Measurements from ENCODE around the gene NSD1.

Gene NSD1

DNA sequence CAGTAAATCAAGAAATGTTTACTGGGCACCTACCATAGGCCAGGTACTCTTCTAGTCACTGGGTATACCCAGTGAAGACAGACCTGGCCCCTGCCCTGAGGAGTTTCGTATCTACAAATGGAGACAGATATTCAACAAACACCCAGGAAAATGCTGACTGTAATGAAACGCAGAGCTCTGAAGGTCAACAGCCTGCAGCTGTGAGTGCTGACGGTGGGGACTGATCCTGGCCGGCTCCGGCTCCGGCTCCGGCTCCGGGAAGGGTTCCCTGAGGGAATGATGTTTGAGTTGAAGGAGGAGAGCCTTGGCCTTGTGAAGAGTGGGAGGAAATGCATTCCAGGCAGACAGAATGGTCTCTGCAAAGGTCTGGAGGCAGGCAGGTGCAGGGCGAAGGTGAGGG, 23.8 kb upstream of the NSD1 start:
- Mint-ChIP-seq H3K36me3 (no peaks in the 10 kb centered on the region), H3K9me3 (no peaks in the 10 kb centered on the region), H3K27me3 (peaks cover 21% of the 10 kb centered on the region), H3K4me3 (no peak overlapping the region), H3K4me1 (peaks cover 9% of the 10 kb centered on the region), H3K27ac (no peak overlapping the region)
- CTCF ChIA-PET: interaction anchor here (1.3 to 6.4 kb wide), 3 partner anchors 23 to 451 kb away, joined by 4 to 79 read pairs (median 64); partner anchors contain the start of gene FGFR4
- no peak for DNase-seq

DNA sequence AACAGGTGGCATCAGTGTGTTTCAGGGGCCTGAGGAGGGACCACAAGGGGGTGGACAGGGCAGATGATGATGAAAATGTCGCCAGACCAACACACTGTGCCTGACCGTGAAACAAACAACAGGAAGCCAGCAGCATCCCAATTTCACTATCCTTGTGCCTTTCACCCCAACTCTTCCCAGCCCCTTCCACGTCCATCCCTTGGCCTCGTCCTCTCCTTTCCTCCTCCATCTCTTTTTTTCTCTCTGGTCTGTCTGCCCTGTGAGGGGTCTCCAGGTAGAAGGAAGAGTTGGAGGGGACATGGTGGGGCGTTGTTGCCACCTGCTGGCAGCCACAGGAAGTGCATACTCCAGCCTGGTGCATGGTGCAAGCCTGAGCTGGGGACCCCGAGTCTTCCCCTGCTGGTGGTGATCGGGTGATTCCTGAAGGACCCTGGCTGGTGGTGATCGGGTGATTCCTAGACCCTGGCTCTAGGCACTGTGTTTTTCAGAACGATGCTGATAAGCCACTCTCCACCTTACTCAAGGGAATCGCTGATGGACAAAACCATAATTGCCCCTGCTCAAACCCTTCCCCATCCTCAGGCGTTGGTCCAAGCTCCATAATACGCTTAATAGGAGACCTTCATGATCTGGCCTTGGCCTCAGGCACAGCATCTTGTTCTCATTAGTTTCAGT, 21.7 kb upstream of the NSD1 start:
- Mint-ChIP-seq H3K4me3 (no peak overlapping the region), H3K27ac (peak overlapping the region; percentile 63), H3K4me1 (peaks cover 19% of the 10 kb centered on the region), H3K27me3 (peaks cover 10% of the 10 kb centered on the region), H3K36me3 (peaks cover 5% of the 10 kb centered on the region), H3K9me3 (no peaks in the 10 kb centered on the region)
- DNase-seq: peak; percentile 75
- CTCF ChIA-PET: interaction anchor here (0.6 to 6.4 kb wide), 22 partner anchors 14 to 1286 kb away, joined by 3 to 79 read pairs (median 4); partner anchors contain the start of genes FGFR4 and MXD3

DNA sequence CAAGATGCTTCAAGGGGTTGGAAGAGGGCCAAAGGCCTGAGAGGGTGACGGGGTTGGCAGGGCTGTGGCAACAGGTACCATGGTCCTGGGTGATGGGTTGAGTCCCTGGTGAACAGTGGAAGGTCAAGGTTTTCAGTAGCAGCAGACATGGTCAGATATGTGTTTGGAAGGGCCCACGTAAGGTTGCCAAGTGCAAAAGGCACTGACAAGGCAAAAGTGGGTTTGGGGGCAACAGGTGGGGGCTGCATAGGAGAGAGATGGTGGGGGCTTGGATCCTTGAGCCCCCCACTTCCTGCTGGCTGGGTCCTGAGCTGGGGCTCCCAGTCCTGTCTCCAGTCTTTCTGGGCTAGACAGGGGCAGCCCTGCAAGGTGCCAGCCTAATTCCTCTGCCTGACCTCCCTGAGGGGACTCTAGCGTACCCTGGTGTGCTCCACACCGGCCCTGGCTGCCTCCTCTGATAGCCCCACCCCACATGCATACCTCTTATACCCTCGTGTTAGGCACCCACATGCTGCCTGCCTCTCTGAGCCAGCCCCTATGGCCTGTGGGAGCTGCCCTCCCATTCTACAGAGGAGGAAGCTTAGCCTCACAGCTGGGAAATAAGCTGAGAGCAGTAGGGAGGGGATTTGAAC, 20.9 kb upstream of the NSD1 start:
- H3K9me3 Mint-ChIP-seq: no peaks in the 10 kb centered on the region
- no peak overlapping the region for H3K27ac Mint-ChIP-seq
- CTCF ChIA-PET: interaction anchor here (0.7 to 6.4 kb wide), 36 partner anchors 14 to 454 kb away, joined by 3 to 79 read pairs (median 4); partner anchors contain the start of genes FGFR4, MXD3 and SLC34A1
- H3K36me3 Mint-ChIP-seq: peaks cover 5% of the 10 kb centered on the region
- no peak for DNase-seq
- peaks cover 25% of the 10 kb centered on the region for H3K4me1 Mint-ChIP-seq
- peaks cover 10% of the 10 kb centered on the region for H3K27me3 Mint-ChIP-seq
- no peak overlapping the region for H3K4me3 Mint-ChIP-seq

DNA sequence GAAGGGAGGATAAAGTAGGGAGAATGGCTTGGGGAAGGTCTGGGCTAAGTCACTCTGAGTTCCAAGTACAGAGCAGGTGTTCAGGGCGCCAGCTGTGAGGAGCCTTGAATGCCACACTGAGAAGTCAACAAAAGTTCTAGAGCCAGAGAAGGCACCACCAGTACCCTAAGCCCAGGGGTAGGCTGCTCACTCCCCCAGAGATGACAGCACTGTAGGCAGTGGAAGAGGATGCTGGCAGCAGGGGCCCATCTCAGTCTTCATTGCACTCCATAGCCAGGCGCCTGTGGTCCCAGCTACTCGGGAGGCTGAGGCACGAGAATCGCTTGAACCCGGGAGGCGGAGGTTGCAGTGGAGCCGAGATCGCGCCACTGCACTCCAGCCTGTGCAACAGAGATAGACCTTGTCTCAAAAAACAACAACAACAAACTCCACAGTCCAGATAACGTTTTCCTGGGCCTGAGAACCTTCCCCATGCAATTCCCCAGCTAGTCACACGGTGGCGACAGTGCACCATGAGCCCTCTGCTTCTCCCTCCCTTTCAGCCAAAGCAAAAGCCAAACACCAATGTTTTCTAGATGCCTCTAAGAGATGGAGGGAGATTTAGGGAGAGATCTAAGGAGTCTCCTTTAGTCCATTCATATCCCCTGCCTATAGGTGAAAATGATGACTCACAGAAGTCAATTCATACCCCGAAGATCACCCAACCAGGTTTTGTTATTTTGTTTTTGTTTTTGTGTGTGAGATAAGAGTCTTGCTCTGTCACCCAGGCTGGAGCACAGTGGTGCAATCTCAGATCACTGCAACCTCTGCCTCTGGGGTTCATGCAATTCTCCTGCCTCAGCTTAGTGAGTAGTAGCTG, 19.8 kb upstream of the NSD1 start:
- H3K9me3 Mint-ChIP-seq: no peaks in the 10 kb centered on the region
- H3K4me3 Mint-ChIP-seq: no peak overlapping the region
- peaks cover 5% of the 10 kb centered on the region for H3K36me3 Mint-ChIP-seq
- peaks cover 27% of the 10 kb centered on the region for H3K4me1 Mint-ChIP-seq
- CTCF ChIA-PET: interaction anchor here (0.6 to 6.4 kb wide), 39 partner anchors 13 to 455 kb away, joined by 3 to 79 read pairs (median 4); partner anchors contain the start of genes FGFR4, MXD3 and SLC34A1
- H3K27me3 Mint-ChIP-seq: peaks cover 10% of the 10 kb centered on the region
- peak; percentile 88 for DNase-seq
- no peak overlapping the region for H3K27ac Mint-ChIP-seq

DNA sequence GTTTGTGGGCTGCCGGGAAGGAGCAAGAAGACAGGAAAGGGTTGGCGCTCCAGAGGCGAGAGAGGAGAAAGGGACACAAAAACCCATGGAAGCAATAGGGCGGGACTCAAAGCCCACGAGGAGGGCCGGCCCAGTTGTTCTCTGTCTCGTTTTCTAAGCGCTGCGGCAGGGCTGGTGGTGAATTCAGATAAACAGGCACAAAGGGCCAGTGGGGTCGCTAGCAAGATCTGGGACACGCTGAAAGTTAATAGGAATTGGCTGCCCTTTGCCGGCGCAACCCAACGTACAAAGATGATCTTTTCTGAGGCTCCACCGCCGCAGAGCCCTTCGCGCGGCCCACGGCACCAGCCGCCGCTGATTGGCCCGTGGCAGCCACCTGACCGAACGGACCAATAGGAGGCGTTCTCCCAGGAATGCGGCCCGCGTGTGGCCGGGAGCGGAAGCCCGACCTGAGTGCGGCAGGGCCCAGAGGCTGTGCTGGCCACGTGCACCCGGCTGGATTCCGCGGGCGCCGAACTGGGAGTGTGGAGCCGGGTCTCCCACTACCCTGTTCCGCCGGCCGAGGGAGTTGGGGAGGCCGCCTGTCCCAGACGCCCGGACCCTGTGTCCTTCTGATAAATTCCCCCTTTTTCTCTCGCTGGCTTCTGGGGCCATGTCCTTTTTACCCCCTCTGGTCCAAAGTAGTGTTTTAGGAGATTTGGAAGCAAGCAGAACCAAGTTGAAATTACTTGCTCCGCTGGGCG, 16.8 kb upstream of the NSD1 start:
- H3K27me3 Mint-ChIP-seq: peaks cover 2% of the 10 kb centered on the region
- H3K27ac Mint-ChIP-seq: peak overlapping the region; percentile 65
- peaks cover 27% of the 10 kb centered on the region for H3K4me1 Mint-ChIP-seq
- no peaks in the 10 kb centered on the region for H3K9me3 Mint-ChIP-seq
- DNase-seq: peak; percentile 85
- CTCF ChIA-PET: no interaction called here
- H3K4me3 Mint-ChIP-seq: peak overlapping the region; percentile 33
- peaks cover 5% of the 10 kb centered on the region for H3K36me3 Mint-ChIP-seq

DNA sequence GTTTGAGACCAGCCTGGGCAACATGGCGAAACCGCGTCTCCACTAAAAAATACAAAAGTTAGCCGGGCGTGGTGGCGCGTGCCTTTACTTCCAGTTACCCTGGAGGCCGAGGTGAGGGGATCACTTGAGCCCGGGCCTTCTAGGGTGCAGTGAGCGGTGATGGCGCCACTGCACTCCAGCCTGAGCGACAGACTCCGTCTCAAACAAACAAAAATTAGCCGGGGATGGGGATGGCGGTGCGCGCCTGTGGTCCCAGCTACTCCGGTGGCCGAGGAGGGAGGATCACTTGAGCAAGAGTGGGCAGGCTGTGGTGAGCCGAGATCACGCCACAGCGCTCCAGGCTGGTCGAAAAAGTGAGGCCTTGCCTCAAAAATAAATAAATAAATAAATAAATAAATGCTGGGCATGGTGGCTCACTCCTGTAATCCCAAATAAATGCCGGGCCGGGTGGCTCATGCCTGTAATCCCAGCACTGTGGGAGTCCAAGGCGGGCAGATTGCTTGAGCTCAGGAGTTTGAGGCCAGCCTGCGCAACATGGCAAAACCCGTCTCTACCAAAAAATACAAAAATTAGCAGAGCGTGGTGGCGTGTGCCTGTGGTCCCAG, 16.0 kb upstream of the NSD1 start:
- H3K27me3 Mint-ChIP-seq: no peaks in the 10 kb centered on the region
- no peak overlapping the region for H3K4me3 Mint-ChIP-seq
- peaks cover 5% of the 10 kb centered on the region for H3K36me3 Mint-ChIP-seq
- H3K9me3 Mint-ChIP-seq: no peaks in the 10 kb centered on the region
- H3K4me1 Mint-ChIP-seq: peaks cover 27% of the 10 kb centered on the region
- no peak for DNase-seq
- no peak overlapping the region for H3K27ac Mint-ChIP-seq
- CTCF ChIA-PET: interaction anchor here (1.0 kb wide), 1 partner anchor 10 kb away, joined by 3 read pairs; no protein-coding TSS in a partner anchor

DNA sequence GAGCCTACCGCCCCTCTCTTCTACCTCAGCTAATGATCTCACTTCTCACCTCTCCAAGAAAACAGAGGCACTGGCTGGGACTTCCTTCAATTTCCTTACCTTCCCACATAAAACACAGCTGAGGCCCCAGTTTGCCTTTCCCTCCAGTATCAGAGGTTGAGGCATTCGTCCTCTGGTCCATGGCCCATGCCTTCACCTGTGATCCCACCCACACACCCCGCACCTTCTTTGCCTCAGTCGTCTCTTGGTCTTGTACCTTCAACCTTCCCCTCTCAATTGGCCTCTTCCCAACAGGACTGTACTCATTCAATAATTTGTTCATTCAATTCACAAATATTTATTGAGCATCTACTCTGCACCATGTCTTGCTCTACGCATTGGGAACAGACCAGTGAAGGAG, 11.0 kb upstream of the NSD1 start:
- CTCF ChIA-PET: no interaction called here
- Mint-ChIP-seq H3K9me3 (no peaks in the 10 kb centered on the region), H3K36me3 (no peaks in the 10 kb centered on the region), H3K27me3 (peaks cover 14% of the 10 kb centered on the region), H3K4me1 (peaks cover 17% of the 10 kb centered on the region), H3K27ac (no peak overlapping the region), H3K4me3 (no peak overlapping the region)
- DNase-seq: no peak

GRCh38 chr5:177123789-177124485, 9.6 kb upstream of the NSD1 start:
- no peak overlapping the region for H3K27ac Mint-ChIP-seq
- peaks cover 14% of the 10 kb centered on the region for H3K27me3 Mint-ChIP-seq
- H3K9me3 Mint-ChIP-seq: no peaks in the 10 kb centered on the region
- DNase-seq: no peak
- peaks cover 27% of the 10 kb centered on the region for H3K4me1 Mint-ChIP-seq
- no peaks in the 10 kb centered on the region for H3K36me3 Mint-ChIP-seq
- CTCF ChIA-PET: interaction anchor here (1.1 to 6.1 kb wide), 2 partner anchors 11 to 280 kb away, joined by 3 to 38 read pairs; no protein-coding TSS in a partner anchor
- no peak overlapping the region for H3K4me3 Mint-ChIP-seq

DNA sequence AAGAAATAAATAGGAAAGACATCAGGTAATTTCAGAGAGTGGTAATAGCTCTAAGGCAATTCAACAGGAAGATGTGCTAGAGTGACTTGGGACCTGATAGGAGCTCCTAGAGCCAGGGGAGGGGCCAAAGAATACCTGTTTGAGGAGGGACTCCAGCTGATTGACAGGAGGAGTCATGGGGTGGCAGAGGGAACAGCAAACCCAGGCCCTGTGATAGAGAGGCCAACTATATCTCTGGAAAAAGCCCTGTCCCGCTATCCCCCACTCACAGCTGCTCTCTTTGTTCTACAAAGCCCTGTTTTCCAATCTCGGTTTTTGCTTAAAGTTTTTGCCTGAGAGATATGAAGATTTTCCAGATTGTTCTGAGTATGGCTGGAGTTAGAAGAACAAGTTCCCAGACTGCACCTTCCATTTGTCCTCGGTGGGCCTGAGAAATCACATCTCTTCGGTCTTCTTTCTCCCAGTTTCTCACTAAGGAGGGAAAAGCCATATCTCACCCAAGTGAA, 9.0 kb upstream of the NSD1 start:
- no peak overlapping the region for H3K27ac Mint-ChIP-seq
- CTCF ChIA-PET: interaction anchor here (1.1 to 6.1 kb wide), 2 partner anchors 12 to 279 kb away, joined by 3 to 38 read pairs; no protein-coding TSS in a partner anchor
- H3K36me3 Mint-ChIP-seq: no peaks in the 10 kb centered on the region
- H3K4me1 Mint-ChIP-seq: peaks cover 33% of the 10 kb centered on the region
- no peak overlapping the region for H3K4me3 Mint-ChIP-seq
- H3K9me3 Mint-ChIP-seq: no peaks in the 10 kb centered on the region
- DNase-seq: no peak
- H3K27me3 Mint-ChIP-seq: peaks cover 14% of the 10 kb centered on the region

DNA sequence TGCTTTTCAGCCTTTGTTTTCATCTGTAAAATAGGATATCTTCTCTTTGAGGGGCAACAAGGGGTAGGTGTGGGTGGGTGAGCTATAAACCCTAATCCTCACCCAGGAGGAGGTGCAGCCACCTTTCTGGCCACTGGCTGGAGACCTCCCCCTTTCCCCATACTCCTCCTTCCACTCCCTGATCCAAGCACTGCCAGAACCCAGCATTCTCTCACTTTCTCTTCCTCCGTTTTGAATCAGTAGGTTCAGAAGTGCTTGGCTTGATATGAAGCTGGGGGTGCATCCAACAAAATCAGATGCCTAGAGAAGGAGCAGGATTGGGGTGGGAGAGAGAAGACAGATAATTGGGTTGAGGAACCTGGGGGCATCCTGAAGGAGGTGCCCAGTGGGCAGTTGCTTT, 6.8 kb upstream of the NSD1 start:
- Mint-ChIP-seq H3K4me1 (peaks cover 54% of the 10 kb centered on the region), H3K4me3 (no peak overlapping the region), H3K9me3 (no peaks in the 10 kb centered on the region), H3K36me3 (no peaks in the 10 kb centered on the region), H3K27ac (no peak overlapping the region), H3K27me3 (peaks cover 14% of the 10 kb centered on the region)
- CTCF ChIA-PET: interaction anchor here (1.3 to 6.1 kb wide), 2 partner anchors 8 to 14 kb away, joined by 3 to 38 read pairs; no protein-coding TSS in a partner anchor
- no peak for DNase-seq

GRCh38 chr5:177128551-177128981, 5.0 kb upstream of the NSD1 start:
- Mint-ChIP-seq H3K4me1 (peaks cover 54% of the 10 kb centered on the region), H3K4me3 (peak overlapping the region; percentile 14), H3K36me3 (no peaks in the 10 kb centered on the region), H3K27me3 (peaks cover 14% of the 10 kb centered on the region), H3K27ac (peak overlapping the region; percentile 17), H3K9me3 (no peaks in the 10 kb centered on the region)
- peak; percentile 48 for DNase-seq
- CTCF ChIA-PET: interaction anchor here (0.9 to 6.1 kb wide), 3 partner anchors 16 to 181 kb away, joined by 4 to 38 read pairs (median 6); no protein-coding TSS in a partner anchor

GRCh38 chr5:177130211-177131018, 3.2 kb upstream of the NSD1 start:
- Mint-ChIP-seq H3K36me3 (peaks cover 9% of the 10 kb centered on the region), H3K4me1 (peaks cover 50% of the 10 kb centered on the region), H3K4me3 (no peak overlapping the region), H3K27me3 (no peaks in the 10 kb centered on the region), H3K9me3 (no peaks in the 10 kb centered on the region), H3K27ac (peak overlapping the region; percentile 14)
- DNase-seq: no peak
- CTCF ChIA-PET: interaction anchor here (0.7 to 1.6 kb wide), 2 partner anchors 20 to 179 kb away, joined by 3 to 6 read pairs; no protein-coding TSS in a partner anchor
